ENCODE results near the gene DRC3.

The DRC3 gene

GRCh38 chr17:18025241-18025944, 52.7 kb downstream of the DRC3 start:
- DNase-seq (ENCODE audit: low read depth in 2 of 2) = no peak

GRCh38 chr17:18025945-18026776, 53.5 kb downstream of the DRC3 start:
- no peak for DNase-seq (ENCODE audit: low read depth in 2 of 2)

GRCh38 chr17:18027280-18027679, 54.6 kb downstream of the DRC3 start:
- no peak for DNase-seq (ENCODE audit: low read depth in 2 of 2)

GRCh38 chr17:18028114-18028951, 55.7 kb downstream of the DRC3 start:
- DNase-seq (ENCODE audit: low read depth in 2 of 2) = no peak

GRCh38 chr17:18028952-18029540, 56.4 kb downstream of the DRC3 start:
- no peak for DNase-seq (ENCODE audit: low read depth in 2 of 2)

GRCh38 chr17:18031955-18032354, 59.3 kb downstream of the DRC3 start:
- no peak for DNase-seq (ENCODE audit: low read depth in 2 of 2)

- DNase-seq (ENCODE audit: low read depth in 2 of 2) = peak in 1 of 2 donors; percentile 20
Observed at GRCh38 chr17:18033442-18034099, 60.9 kb downstream of the DRC3 start.

- DNase-seq (ENCODE audit: low read depth in 2 of 2) = no peak
Observed at GRCh38 chr17:18035704-18036103, 63.0 kb downstream of the DRC3 start.

- no peak for DNase-seq (ENCODE audit: low read depth in 2 of 2)
Observed at GRCh38 chr17:18037486-18037885, 64.8 kb downstream of the DRC3 start.

- no peak for DNase-seq (ENCODE audit: low read depth in 2 of 2)
Observed at GRCh38 chr17:18038149-18038850, 65.6 kb downstream of the DRC3 start.

GRCh38 chr17:18038861-18039534, 66.3 kb downstream of the DRC3 start, which contains the start of the genes ATPAF2 and GID4:
ATPAF2 (minus strand) TSS chr17:18039168; CDS start chr17:18039013, 155 bp downstream.
GID4 (plus strand) TSS chr17:18039408; CDS start chr17:18039465, 57 bp downstream.
- DNase-seq (ENCODE audit: low read depth in 2 of 2) = peak; percentile 99

GRCh38 chr17:18039535-18040260, 67.0 kb downstream of the DRC3 start:
- DNase-seq (ENCODE audit: low read depth in 2 of 2) = no peak

GRCh38 chr17:18040261-18040858, 67.7 kb downstream of the DRC3 start:
- DNase-seq (ENCODE audit: low read depth in 2 of 2) = no peak

GRCh38 chr17:18041776-18042175, 69.1 kb downstream of the DRC3 start:
- no peak for DNase-seq (ENCODE audit: low read depth in 2 of 2)

GRCh38 chr17:18042983-18043382, 70.3 kb downstream of the DRC3 start:
- DNase-seq (ENCODE audit: low read depth in 2 of 2) = no peak

GRCh38 chr17:18043491-18043890, 70.8 kb downstream of the DRC3 start:
- DNase-seq (ENCODE audit: low read depth in 2 of 2) = no peak

GRCh38 chr17:18044609-18045008, 71.9 kb downstream of the DRC3 start:
- DNase-seq (ENCODE audit: low read depth in 2 of 2) = no peak

GRCh38 chr17:18045691-18046350, 73.2 kb downstream of the DRC3 start:
- no peak for DNase-seq (ENCODE audit: low read depth in 2 of 2)

Data from activated CD8-positive, alpha-beta memory T cell treated with anti-CD3 and anti-CD28 coated beads for 4 hours (primary cell).